Testis (tissue), 3 donors: ENCODE measurements around the gene FARP2. TPM values are rescaled to one million over a fixed set of nuclear protein-coding genes. Genes with fewer than 3 reads are reported as not detected.

Experiments used
- DNase-seq: peaks from one replicate; pipeline ENCODE4 v3.0.0-alpha.2; 2019
- H3K27ac ChIP-seq, 2 donors: fragments of 200-600 bp; sonication (generic); one replicate each; pipeline ENCODE4 v1.5.1; 2019
- H3K27me3 ChIP-seq: fragments of 200-600 bp; sonication (generic); one replicate; pipeline ENCODE4 v1.5.1; 2019
- H3K36me3 ChIP-seq: fragments of 200-600 bp; sonication (generic); one replicate; pipeline ENCODE4 v1.5.1; 2017; ENCODE audit warnings: low read depth; ENCODE audit errors: missing control alignments
- H3K4me1 ChIP-seq: fragments of 200-600 bp; sonication (generic); one replicate; pipeline ENCODE4 v1.5.1; 2019
- H3K4me3 ChIP-seq, 2 donors: fragments of 200-600 bp; sonication (generic); one replicate each; pipeline ENCODE4 v1.5.1; 2017 to 2019
- H3K9me3 ChIP-seq: fragments of 200-600 bp; sonication (generic); one replicate; pipeline ENCODE4 v1.5.1; 2017
- CTCF ChIP-seq, 3 experiments: fragments of 450-650 bp in 2 of 3; fragments of 200-600 bp in 1 of 3; sonication (generic) in 1 of 3; IDR thresholded peaks; one replicate each; pipeline ENCODE4 v1.5.1; 2016 to 2019; ENCODE audit warnings: antibody characterized with exemption in 3 of 3, mild to moderate bottlenecking in 2 of 3, moderate library complexity in 1 of 3
- POLR2A ChIP-seq: fragments of 450-650 bp; IDR thresholded peaks from one replicate; pipeline ENCODE4 v1.6.1; 2017; ENCODE audit warnings: antibody characterized with exemption, mild to moderate bottlenecking, moderate library complexity
- WGBS, 2 donors: methylation state at CpG; one replicate each; pipeline ENCODE4 v1.1.5; 2018; 5-methylcytosine and 5-hydroxymethylcytosine counted together
- intact Hi-C: fragments of 100-400 bp; cut with DNase I; formaldehyde crosslinking; loops from one replicate; pipeline ENCODE4 v1.15.1; 2023; ENCODE audit warnings: low total_unique reads
- polyA plus RNA-seq: library from polyadenylated mRNA; stranded (reverse); fragments of 350-450 nt; fragmentation: Illumina TruSeq; extraction: RNeasy Lipid Tissue Mini Kit (QIAGEN cat#74804); gene quantifications from one replicate; pipeline ENCODE4 v1.2.3, GENCODE V29; 2014; ENCODE audit warnings: low read depth, low replicate concordance; ENCODE audit not compliant: insufficient read depth
- total RNA-seq, 2 donors: library from RNA; depleted of rRNA; stranded (reverse); fragments of >200 nt; gene quantifications; one replicate each; pipeline ENCODE4 v1.2.3, GENCODE V29; 2016

Gene FARP2
- total and polyA plus RNA-seq, 3 donors from 2014 or later: 69.8 to 145 (median 78.1) TPM

DNA sequence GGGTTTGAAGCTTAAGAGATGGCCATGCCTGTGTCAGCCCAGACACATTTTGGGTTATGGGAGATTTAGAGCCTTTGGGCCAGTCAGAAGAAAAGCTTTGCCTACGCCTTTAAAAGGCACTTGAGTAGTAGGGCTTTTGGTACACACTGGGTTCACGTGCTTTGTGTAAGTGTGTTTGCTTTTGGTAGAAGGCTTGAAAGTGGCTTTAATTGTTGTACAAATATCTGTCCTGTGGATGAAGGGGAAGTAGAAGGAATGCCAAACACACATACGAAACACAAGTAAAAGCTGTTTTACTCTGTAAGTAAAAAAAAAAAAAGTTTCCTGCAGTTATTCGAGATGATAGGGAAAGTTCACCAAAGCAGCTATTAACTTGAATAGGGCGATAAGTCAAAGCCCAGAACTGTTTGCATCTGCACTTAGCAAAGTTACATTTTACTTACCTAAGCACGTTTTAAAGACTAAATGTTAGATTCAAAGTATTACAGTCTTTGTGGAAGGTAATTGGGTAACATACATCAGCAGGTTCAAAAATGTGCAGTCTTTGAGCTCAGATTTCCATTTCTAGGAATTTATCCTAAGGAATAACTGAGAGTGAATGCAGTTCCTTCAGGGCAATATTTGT, 76.9 kb downstream of the FARP2 start:
- no peaks in the 10 kb centered on the region for H3K9me3 ChIP-seq
- H3K27ac ChIP-seq: no peak overlapping the region
- no peaks in the 10 kb centered on the region for H3K36me3 ChIP-seq
- TF ChIP-seq POLR2A: no peak
- no peak for TF ChIP-seq CTCF (IDR thresholded peaks at IDR 0.05)
- no peak for DNase-seq
- H3K4me1 ChIP-seq: no peaks in the 10 kb centered on the region
- H3K4me3 ChIP-seq: no peak overlapping the region
- WGBS, 2 donors: 85 to 90% methylated on average over 6 of the region's 6 CpGs
- intact Hi-C loops: no loop called here
- no peaks in the 10 kb centered on the region for H3K27me3 ChIP-seq

DNA sequence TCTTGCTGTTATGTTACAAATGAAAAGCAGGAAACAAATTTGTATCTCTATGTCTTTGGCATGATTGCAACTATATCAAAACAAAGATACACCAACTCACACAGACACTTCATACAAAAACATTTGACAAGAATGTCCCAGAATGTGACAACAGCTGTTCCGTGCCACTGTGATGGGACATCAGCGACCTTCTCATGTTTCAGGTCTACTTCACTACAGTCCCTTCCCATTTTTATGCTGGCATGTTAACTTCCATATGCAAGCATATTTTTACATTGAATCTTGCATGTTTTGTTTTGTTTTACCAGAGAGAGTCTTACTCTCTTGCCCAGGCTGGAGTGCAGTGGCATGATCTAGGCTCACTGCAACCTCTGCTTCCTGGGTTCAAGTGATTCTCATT, 81.1 kb downstream of the FARP2 start:
- no peaks in the 10 kb centered on the region for H3K9me3 ChIP-seq
- TF ChIP-seq CTCF (IDR thresholded peaks at IDR 0.05): no peak
- TF ChIP-seq POLR2A: no peak
- H3K4me3 ChIP-seq: no peak overlapping the region
- intact Hi-C loops: no loop called here
- no peak for DNase-seq
- WGBS, 2 donors: 81 to 93% methylated on average over 2 of the region's 2 CpGs
- H3K4me1 ChIP-seq: no peaks in the 10 kb centered on the region
- no peaks in the 10 kb centered on the region for H3K27me3 ChIP-seq
- H3K36me3 ChIP-seq: no peaks in the 10 kb centered on the region
- no peak overlapping the region for H3K27ac ChIP-seq

DNA sequence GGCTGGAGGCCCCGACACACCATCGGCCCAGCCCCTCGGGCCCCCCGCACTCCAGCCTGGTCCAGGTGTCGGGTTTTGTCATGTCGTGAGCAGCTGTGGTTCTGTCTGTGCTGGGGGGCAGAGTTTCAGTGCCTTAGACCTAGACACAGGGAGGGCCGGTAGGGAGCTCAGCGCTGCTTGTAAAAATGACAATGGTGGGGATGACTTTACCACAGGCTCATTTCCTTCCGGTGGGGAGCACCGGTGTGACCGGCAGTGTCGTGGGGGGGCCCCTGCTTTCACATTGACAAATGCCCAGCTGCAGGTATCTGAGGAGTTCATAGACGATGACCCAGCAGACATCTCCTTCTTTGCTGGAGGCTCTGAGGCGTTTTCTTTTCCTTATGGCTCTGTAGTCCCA, 85.4 kb downstream of the FARP2 start:
- WGBS, 2 donors: 89 to 90% methylated on average over 12 to 14 of the region's 14 CpGs
- TF ChIP-seq CTCF (IDR thresholded peaks at IDR 0.05): no peak
- TF ChIP-seq POLR2A: no peak
- H3K36me3 ChIP-seq: no peaks in the 10 kb centered on the region

DNA sequence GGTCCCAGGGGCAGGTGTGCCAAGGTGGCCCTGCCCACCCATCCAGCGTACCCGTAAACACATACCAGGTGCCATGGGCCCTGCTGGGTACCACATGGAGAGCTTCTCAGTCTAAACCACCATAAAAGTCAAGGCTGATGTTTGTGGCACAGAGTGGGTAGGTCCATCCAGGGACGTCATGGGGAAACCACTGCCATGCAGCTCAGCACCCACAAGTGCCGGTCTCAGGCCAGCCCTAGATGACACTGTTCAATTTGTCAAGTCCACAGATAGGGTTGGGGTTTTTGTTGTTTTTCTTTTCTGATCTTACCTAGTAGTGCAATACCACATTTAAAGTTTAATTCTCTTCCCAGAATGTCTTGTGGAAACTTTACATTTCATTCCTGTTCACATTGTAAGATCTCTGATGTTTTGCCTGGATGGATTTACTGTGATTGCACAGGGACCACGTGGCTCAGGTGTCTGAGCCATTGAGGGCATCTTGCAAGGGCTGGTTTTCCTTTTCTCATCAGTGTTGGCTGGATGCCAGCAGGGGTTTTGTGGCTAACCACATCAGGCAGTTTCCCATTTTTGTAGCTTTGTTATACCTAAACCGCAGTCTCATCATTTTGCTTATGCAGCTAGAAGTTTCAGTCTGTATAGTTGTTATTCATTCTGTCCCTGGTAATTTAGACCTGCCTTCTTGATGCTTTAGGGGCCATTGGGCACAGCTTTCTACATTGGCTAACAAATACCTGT, 87.6 kb downstream of the FARP2 start:
- Histone ChIP-seq H3K4me3 (no peak overlapping the region), H3K36me3 (no peaks in the 10 kb centered on the region), H3K9me3 (no peaks in the 10 kb centered on the region), H3K4me1 (no peaks in the 10 kb centered on the region), H3K27me3 (no peaks in the 10 kb centered on the region), H3K27ac (no peak overlapping the region)
- 91 to 95% methylated on average over 6 of the region's 6 CpGs for WGBS, 2 donors
- intact Hi-C loops: no loop called here
- DNase-seq: no peak
- no peak for TF ChIP-seq CTCF (IDR thresholded peaks at IDR 0.05)
- TF ChIP-seq POLR2A: no peak

More for the DNA sequence above, 85.4 kb downstream of the FARP2 start:
- no peak for DNase-seq
- H3K4me3 ChIP-seq: no peak overlapping the region
- no peaks in the 10 kb centered on the region for H3K27me3 ChIP-seq
- no peaks in the 10 kb centered on the region for H3K9me3 ChIP-seq
- no peaks in the 10 kb centered on the region for H3K4me1 ChIP-seq
- H3K27ac ChIP-seq: no peak overlapping the region
- intact Hi-C loops: no loop called here
